Measurements from ENCODE around the gene ANXA5.
"Not testable (repeated sequence)": the region's sequence is repeated elsewhere in the genome, so short reads cannot be mapped to it uniquely, and the experiment has no call there.

The ANXA5 gene

DNA sequence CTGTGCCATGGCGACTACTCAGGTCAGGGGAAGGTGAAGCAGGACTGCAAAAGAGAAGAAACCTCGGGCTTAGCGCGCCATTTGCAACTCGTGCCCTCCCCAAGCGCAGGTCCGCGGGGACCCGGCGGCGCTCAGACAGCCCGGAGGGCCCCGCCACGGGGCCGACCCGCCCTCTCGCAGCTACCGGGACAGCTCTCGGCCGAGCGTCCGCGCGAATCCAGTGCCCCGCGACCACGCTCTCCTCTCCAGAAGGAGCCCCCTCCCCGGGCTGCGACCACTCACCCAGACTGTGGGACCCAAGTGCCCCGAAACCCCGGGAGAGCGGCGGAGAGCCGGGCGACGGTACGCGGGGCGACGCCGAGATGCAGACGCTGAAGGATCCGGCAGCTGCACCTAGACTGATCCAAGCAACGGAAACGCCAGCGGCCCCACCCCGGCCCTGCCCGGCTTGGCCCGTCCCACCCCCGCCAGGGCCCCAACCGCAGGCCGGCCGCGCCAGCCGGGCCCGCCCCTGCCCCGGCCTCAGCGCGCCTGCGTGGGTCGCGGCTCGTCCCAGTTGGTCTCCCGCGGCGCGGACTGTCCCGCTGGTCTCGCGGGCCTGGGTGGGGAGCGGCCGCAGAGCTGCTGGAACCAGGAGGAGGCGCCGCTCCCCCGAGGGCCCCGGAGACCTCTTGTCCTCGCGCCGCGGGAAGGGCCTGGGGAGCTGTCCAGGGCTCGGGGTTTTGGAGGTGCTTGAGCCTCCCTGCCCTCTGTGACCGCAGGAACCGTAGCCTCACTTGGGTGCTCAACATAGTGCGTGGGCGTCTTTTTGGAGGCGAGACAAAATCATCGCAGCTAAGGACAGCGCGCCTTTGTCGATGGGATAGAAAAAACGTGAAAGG, at the start of gene ANXA5:
Gene ANXA5 (minus strand): TSS at position 400 of the 881 bp plus-strand sequence. CDS start 391 bp downstream, at position 9.
- Mint-ChIP-seq H3K9me3 (no peaks in the 10 kb centered on the region), H3K27ac (peak within 1 kb of the TSS; percentile 99), H3K27me3 (peaks cover 25% of the 10 kb centered on the region), H3K4me1 (ENCODE audit: low read depth) (peaks cover 38% of the 10 kb centered on the region), H3K4me3 (peak within 1 kb of the TSS; percentile 100), H3K36me3 (ENCODE audit: low read depth) (peaks cover 29% of the 10 kb centered on the region)
- intact Hi-C loops (cut with micrococcal nuclease), result loop anchor here (1.0 to 5.0 kb wide), 2 partner anchors 104 to 125 kb away; partner anchors contain the start of genes CCNA2 and EXOSC9

DNA sequence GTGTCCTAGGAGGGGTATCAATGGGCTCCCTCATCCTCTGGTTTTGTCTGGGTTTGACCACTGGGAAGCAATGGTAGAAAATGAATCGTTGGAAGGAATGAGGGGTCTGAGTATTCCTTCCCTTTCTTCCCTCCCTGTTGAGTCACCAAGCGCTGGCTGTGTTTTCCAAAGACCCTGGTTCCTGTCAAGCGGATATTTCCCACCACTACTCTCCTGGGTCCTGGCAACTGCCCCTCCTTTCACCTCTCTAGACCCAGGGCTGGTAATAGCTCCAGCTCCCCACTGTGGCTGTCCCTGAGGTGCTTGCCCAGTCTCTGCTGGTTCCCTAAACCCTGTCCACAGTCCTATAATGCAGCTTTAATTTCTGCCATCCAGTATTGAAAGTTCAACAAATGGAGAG, 46.0 kb upstream of the ANXA5 start:
- Mint-ChIP-seq H3K9me3 (no peaks in the 10 kb centered on the region), H3K36me3 (ENCODE audit: low read depth) (no peaks in the 10 kb centered on the region), H3K4me1 (ENCODE audit: low read depth) (no peaks in the 10 kb centered on the region), H3K27me3 (peaks cover 4% of the 10 kb centered on the region), H3K27ac (no peak overlapping the region), H3K4me3 (no peak overlapping the region)
- intact Hi-C loops (cut with micrococcal nuclease), result no loop called here

DNA sequence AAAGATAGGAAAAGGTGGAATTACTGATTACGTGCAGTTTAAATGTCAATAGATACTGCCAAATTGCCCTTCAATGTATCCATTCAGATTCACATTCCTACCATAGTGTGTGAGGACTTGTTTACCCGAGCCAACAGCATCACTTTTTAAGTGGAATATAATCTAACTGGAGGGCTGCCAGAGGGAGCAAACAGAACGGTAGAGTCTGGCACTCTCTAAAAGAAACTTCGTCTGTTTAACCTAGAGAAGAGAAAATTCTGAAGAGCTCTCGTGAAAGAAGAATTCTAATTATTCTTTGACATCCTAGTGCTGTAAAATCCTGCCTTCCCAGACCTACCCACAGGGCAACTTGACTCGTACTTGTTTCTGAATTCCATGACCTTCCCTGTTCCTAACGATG, 45.0 kb upstream of the ANXA5 start:
- Mint-ChIP-seq H3K27me3 (peaks cover 4% of the 10 kb centered on the region), H3K27ac (no peak overlapping the region), H3K36me3 (ENCODE audit: low read depth) (no peaks in the 10 kb centered on the region), H3K9me3 (no peaks in the 10 kb centered on the region), H3K4me1 (ENCODE audit: low read depth) (no peaks in the 10 kb centered on the region), H3K4me3 (no peak overlapping the region)
- intact Hi-C loops (cut with micrococcal nuclease), result no loop called here

DNA sequence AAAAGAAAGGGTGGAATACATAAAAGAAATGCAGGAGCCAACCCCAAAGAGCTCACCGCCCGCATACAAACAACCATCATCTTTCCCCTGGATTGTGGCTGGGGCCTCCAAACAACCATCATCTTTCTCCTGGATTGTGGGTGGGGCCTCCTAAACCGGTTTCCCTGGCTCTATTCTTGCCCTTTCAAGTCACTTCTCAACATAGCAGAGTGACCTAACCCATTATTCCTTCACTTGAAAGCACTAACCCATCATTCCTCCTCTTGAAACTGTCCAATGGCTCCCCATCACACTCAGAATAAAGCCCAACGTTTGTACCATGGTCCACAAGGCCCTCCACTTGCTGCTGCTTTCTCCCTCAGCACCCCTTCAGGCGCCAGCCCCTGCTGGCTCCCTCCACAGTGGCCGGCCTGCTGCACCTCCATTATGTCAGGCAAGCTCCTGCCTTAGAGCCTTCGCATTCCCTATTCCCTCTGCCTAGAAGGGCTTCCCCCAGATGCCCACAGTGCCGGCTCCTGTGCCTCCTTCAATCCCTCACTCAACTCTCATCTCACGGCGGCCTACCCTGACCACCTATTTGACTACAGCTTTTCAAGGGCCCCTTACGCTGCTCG, 44.1 kb upstream of the ANXA5 start:
- Mint-ChIP-seq H3K27me3 (peaks cover 4% of the 10 kb centered on the region), H3K4me3 (no peak overlapping the region), H3K36me3 (ENCODE audit: low read depth) (no peaks in the 10 kb centered on the region), H3K4me1 (ENCODE audit: low read depth) (no peaks in the 10 kb centered on the region), H3K9me3 (no peaks in the 10 kb centered on the region), H3K27ac (no peak overlapping the region)
- intact Hi-C loops (cut with micrococcal nuclease), result no loop called here

DNA sequence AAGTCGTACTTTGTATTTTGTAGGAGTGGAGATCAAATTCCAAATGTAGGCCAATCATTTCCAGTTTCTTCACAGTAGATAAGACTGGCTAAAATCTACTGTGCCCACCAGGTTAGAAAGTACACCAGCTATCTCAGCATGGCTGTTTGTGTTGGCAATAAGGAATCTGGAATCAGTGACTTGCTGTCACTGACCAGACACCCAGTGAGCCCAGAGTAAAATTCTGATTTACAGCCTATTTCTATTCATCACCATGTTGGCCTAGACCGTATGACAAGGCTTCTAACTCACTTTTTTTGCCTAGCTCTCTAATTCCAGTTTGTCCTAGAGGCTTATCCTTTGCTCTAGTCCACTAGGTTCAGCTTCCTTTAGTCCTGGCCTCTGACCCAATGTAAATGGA, 42.8 kb upstream of the ANXA5 start:
- no peaks in the 10 kb centered on the region for H3K9me3 Mint-ChIP-seq
- no peak overlapping the region for H3K4me3 Mint-ChIP-seq
- H3K4me1 Mint-ChIP-seq (ENCODE audit: low read depth), result no peaks in the 10 kb centered on the region
- no peaks in the 10 kb centered on the region for H3K36me3 Mint-ChIP-seq (ENCODE audit: low read depth)
- no peak overlapping the region for H3K27ac Mint-ChIP-seq
- intact Hi-C loops (cut with micrococcal nuclease), result no loop called here
- H3K27me3 Mint-ChIP-seq, result peaks cover 8% of the 10 kb centered on the region

DNA sequence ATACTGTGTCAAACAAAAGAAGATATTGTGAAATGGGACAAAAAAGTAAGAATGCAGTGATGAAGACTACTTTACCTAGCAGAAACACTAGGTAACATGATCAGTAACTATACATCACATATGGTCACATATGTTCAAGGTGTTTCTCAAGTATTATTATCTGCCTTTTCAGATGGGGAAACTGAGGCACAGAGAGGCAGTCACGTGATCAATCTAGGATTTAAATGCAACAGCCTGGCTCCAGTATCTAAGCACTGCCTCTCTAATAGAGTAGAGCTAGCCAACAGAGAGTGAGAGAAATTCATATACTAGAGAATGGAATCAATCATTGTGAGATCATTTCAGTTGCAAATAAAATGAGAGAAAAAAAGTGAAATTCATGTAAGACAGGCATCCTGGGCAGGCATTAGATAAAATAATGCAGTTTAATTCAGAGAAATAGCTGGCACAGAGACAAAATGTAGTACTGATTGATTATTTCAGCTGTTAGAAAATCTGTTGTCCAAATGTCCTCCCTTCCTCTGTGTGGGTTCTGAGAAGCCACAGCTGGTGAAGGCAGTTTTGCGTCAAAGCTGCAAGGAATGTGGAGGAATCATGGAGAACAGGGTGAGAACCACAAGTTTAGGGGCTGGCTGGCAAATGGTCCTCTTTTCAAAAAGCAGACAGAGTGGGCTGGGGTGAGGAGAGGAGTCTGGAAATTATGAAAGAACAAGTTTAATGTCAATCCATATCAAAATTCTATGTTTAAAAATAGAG, 42.2 kb upstream of the ANXA5 start:
- no peaks in the 10 kb centered on the region for H3K9me3 Mint-ChIP-seq
- peaks cover 8% of the 10 kb centered on the region for H3K27me3 Mint-ChIP-seq
- no peaks in the 10 kb centered on the region for H3K36me3 Mint-ChIP-seq (ENCODE audit: low read depth)
- no peak overlapping the region for H3K27ac Mint-ChIP-seq
- H3K4me1 Mint-ChIP-seq (ENCODE audit: low read depth), result no peaks in the 10 kb centered on the region
- H3K4me3 Mint-ChIP-seq, result no peak overlapping the region
- intact Hi-C loops (cut with micrococcal nuclease), result no loop called here

DNA sequence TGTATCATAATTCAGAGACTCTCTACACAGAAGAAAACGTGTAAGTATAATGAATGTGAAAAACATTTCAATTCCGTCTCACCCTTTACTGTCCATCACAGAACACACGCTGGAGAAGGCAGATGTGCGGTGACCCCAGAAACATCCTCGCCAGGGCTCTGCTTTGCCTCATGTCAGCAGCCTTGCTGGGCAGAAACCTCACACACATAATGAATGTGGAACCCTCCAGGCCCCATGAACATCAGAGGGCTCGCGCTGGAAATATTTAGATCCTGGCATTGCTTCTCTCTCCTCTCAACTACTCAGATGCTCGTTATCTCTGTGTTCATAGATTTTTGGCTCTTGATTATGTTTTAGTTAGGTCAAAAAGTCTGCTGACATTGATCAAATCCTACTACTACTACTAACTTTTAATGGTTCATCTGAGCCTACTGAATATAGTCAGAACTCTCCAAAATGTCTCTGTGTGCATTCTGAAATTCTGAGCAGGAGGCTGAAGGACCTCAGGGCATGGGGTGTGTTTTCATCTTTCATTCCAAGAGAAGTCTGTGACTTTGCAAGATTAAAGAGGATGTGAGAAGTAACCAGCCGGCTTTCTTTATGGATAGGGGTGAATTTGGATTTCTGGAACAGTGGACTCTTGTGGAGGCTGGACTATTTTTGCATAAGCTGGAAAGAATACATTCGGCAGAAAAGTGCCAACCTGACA, 41.2 kb upstream of the ANXA5 start:
- H3K9me3 Mint-ChIP-seq, result no peaks in the 10 kb centered on the region
- H3K27me3 Mint-ChIP-seq, result peaks cover 8% of the 10 kb centered on the region
- no peak overlapping the region for H3K4me3 Mint-ChIP-seq
- H3K36me3 Mint-ChIP-seq (ENCODE audit: low read depth), result no peaks in the 10 kb centered on the region
- H3K4me1 Mint-ChIP-seq (ENCODE audit: low read depth), result no peaks in the 10 kb centered on the region
- H3K27ac Mint-ChIP-seq, result no peak overlapping the region
- intact Hi-C loops (cut with micrococcal nuclease), result loop anchor here (2.0 kb wide), 1 partner anchor 367 kb away; no protein-coding TSS in a partner anchor

DNA sequence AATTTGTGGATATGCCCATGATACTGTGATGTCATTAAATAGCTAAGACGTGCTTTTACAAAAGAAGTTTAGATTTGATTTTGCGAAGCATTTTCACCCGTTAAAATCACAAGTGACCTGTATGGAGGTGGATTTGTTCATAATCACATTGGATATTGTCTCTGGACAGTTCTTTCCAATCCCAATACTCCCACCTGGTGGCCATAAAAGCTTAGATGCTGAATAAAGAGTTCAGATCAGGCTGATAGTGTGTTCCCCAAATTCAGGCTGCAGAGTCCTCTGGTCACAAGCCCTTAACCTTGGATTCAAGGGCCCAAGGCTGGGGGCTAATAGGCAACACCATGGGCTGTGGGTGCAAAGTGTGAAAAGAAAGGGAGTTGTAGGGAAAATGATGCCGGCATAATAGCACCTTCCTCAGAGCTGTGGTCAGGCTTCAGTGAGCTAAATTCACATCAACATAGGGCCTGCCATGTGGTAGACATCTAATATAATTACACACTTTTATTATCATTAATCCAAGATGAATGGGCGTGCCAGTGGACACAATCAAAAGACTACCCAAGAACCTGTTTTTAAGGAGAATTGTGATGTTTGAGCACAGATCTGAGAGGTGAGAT, 40.1 kb upstream of the ANXA5 start:
- H3K36me3 Mint-ChIP-seq (ENCODE audit: low read depth), result no peaks in the 10 kb centered on the region
- intact Hi-C loops (cut with micrococcal nuclease), result loop anchor here (1.0 to 2.0 kb wide), 2 partner anchors 253 to 366 kb away; no protein-coding TSS in a partner anchor
- H3K4me3 Mint-ChIP-seq, result no peak overlapping the region

DNA sequence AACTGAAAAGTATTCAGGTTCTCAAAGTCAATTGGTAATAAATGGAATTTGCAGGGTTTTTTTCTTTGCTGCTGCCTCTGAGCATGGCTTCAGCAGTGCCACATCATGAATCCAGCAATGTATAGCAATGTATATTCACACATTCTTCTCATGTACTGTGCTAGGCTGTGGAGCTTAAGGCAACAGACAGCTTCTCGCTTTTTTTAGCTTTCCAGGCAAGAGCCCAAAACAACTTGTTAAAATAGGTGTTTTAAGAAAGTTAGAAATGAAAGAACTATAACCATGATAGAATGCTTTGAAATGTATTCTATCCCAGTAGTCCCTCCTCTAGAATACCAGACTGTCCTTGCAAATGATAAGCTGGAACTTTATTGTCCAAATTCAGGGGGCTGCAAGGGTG, 37.8 kb upstream of the ANXA5 start:
- intact Hi-C loops (cut with micrococcal nuclease), result no loop called here
- Mint-ChIP-seq H3K27me3 (peaks cover 7% of the 10 kb centered on the region), H3K36me3 (ENCODE audit: low read depth) (no peaks in the 10 kb centered on the region), H3K4me3 (no peak overlapping the region), H3K27ac (no peak overlapping the region), H3K9me3 (no peaks in the 10 kb centered on the region), H3K4me1 (ENCODE audit: low read depth) (no peaks in the 10 kb centered on the region)

More for the DNA sequence above, 40.1 kb upstream of the ANXA5 start:
- H3K27ac Mint-ChIP-seq, result no peak overlapping the region
- no peaks in the 10 kb centered on the region for H3K4me1 Mint-ChIP-seq (ENCODE audit: low read depth)
- no peaks in the 10 kb centered on the region for H3K9me3 Mint-ChIP-seq
- peaks cover 7% of the 10 kb centered on the region for H3K27me3 Mint-ChIP-seq

DNA sequence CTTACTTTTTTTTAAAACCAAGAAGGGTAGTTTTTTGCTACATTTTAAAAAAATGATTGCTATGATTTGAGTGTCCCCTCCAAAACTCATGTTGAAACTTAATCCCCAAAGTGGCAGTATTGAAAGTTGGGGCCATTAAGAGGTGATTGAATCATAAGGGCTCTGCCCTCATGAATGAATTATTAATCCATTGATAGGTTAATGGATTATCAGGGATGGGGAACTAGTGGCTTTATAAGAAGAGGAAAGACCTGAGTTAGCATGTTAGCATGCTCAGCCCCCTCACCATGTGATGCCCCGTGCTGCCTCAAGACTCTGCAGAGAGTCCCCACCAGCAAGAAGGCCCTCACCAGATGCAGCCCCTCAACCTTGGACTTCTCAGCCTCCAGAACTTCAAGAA, 37.2 kb upstream of the ANXA5 start:
- no peaks in the 10 kb centered on the region for H3K36me3 Mint-ChIP-seq (ENCODE audit: low read depth)
- peaks cover 7% of the 10 kb centered on the region for H3K27me3 Mint-ChIP-seq
- no peaks in the 10 kb centered on the region for H3K4me1 Mint-ChIP-seq (ENCODE audit: low read depth)
- H3K27ac Mint-ChIP-seq, result no peak overlapping the region
- no peaks in the 10 kb centered on the region for H3K9me3 Mint-ChIP-seq
- H3K4me3 Mint-ChIP-seq, result no peak overlapping the region
- intact Hi-C loops (cut with micrococcal nuclease), result no loop called here

DNA sequence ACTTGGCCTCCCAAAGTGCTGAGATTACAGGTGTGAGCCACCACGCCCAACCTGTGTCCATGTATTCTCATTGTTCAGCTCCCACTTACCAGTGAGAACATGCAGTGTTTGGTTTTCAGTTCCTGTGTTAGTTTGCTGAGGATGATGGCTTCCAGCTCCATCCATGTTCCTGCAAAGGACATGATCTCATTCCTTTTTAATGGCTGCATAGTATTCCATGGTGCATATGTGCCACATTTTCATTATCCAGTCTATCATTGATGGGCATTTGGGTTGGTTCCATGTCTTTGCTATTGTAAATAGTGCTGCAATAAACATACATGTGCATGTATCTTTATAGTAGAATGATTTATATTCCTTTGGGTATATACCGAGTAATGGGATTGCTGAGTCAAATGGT, 33.0 kb upstream of the ANXA5 start:
- not testable (repeated sequence) for H3K27ac Mint-ChIP-seq; H3K9me3 Mint-ChIP-seq; H3K4me3 Mint-ChIP-seq; H3K36me3 Mint-ChIP-seq (ENCODE audit: low read depth); H3K27me3 Mint-ChIP-seq; H3K4me1 Mint-ChIP-seq (ENCODE audit: low read depth)
- intact Hi-C loops (cut with micrococcal nuclease), result loop anchor here (5.0 kb wide), 1 partner anchor 42 kb away; no protein-coding TSS in a partner anchor

DNA sequence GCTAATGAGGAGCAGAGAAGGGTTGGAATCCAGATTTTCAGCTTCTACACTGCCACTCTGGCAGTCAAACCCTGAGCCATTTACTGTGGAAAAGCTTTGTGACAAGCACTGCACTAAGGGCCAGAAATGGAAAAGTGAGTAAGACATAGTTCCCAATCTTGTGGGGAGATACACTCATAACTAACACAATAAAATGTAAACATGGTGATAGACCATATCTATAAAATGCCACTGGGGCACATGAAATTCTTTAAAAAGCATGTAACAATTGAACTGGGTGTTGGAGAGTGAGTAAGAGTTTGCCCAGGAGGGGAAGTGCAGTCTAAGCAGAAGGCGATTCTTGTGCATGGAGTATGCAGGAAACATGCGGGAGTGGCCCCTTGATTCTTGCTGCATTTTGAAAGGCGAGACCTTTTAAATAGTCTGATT, 32.0 kb upstream of the ANXA5 start:
- Mint-ChIP-seq H3K27ac (no peak overlapping the region), H3K36me3 (ENCODE audit: low read depth) (no peaks in the 10 kb centered on the region), H3K4me3 (no peak overlapping the region), H3K27me3 (peaks cover 10% of the 10 kb centered on the region), H3K9me3 (no peaks in the 10 kb centered on the region), H3K4me1 (ENCODE audit: low read depth) (no peaks in the 10 kb centered on the region)
- intact Hi-C loops (cut with micrococcal nuclease), result loop anchor here (5.0 kb wide), 1 partner anchor 42 kb away; no protein-coding TSS in a partner anchor

DNA sequence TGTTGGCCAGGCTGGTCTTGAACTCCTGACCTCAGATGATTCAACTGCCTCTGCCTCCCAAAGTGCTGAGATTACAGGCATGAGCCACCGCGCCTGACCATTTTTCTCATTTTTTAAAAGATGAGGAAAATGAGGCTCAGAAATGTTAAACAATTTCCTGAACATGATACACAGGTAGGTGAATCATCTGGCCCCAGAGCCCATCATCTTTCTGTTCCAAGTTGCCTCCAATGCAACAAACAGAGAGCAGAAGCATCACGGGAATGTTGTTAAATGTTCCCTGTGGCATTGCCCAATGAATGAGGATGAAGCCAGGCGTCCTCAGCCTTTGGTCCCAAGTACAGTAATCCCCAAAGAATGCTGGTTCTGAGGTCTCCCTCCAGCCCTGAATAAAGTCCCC, 31.3 kb upstream of the ANXA5 start:
- Mint-ChIP-seq H3K36me3 (ENCODE audit: low read depth) (no peaks in the 10 kb centered on the region), H3K27me3 (peaks cover 10% of the 10 kb centered on the region), H3K4me3 (no peak overlapping the region), H3K27ac (no peak overlapping the region), H3K9me3 (no peaks in the 10 kb centered on the region), H3K4me1 (ENCODE audit: low read depth) (no peaks in the 10 kb centered on the region)
- intact Hi-C loops (cut with micrococcal nuclease), result loop anchor here (5.0 kb wide), 1 partner anchor 41 kb away; no protein-coding TSS in a partner anchor
